ENCODE results near the gene EVC. TPM values are rescaled to one million over a fixed set of nuclear protein-coding genes. Genes with fewer than 3 reads are reported as not detected.
A peak's percentile ranks its signal among the peaks of the same experiment; 100 is the strongest.

The EVC gene
- total RNA-seq, 1 experiment from 2014 or later, result 17.3 TPM

DNA sequence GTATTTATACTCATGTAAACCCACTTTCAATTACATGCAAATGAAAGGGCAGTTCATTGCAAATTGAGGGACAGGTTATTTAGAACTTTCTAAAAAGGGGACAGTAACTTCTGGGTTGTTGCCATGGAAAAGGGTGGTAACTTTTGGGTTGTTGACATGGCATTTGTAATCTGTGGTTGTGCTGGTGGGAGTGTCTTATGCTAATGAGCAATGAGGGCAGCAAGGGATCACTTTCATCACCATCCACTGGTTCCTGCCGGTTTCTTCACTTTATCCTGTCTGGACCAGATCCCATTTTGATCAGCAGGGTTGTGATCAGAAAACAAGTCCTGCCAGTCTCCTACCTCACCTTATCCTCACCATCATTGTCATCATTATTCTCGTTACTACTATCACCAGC is 32.0 kb downstream of the EVC start:
- ChIA-PET CTCF (no interaction called here), POLR2A (ENCODE audit: low non-redundant PET) (no interaction called here)
- Histone ChIP-seq H3K4me3 (ENCODE audit: low read depth, low read length, poor library complexity, severe bottlenecking) (no peak overlapping the region), H3K9me3 (ENCODE audit: low read depth, low read length, poor library complexity, severe bottlenecking) (no peaks in the 10 kb centered on the region), H3K27ac (ENCODE audit: low read depth, low read length, poor library complexity, severe bottlenecking) (no peak overlapping the region), H3K27me3 (replicated peaks; ENCODE audit: insufficient read depth, low read depth, low read length, poor library complexity) (no peaks in the 10 kb centered on the region), H3K36me3 (ENCODE audit: insufficient read depth, low read length, poor library complexity, severe bottlenecking) (peaks cover 16% of the 10 kb centered on the region), H3K4me1 (ENCODE audit: insufficient read depth, low read length, poor library complexity, severe bottlenecking) (peaks cover 7% of the 10 kb centered on the region)
- TF ChIP-seq, protein P1, sequence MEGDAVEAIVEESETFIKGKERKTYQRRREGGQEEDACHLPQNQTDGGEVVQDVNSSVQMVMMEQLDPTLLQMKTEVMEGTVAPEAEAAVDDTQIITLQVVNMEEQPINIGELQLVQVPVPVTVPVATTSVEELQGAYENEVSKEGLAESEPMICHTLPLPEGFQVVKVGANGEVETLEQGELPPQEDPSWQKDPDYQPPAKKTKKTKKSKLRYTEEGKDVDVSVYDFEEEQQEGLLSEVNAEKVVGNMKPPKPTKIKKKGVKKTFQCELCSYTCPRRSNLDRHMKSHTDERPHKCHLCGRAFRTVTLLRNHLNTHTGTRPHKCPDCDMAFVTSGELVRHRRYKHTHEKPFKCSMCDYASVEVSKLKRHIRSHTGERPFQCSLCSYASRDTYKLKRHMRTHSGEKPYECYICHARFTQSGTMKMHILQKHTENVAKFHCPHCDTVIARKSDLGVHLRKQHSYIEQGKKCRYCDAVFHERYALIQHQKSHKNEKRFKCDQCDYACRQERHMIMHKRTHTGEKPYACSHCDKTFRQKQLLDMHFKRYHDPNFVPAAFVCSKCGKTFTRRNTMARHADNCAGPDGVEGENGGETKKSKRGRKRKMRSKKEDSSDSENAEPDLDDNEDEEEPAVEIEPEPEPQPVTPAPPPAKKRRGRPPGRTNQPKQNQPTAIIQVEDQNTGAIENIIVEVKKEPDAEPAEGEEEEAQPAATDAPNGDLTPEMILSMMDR (conservative IDR thresholded peaks at IDR 0.05; ENCODE audit: low read depth, low read length), result no peak
- TF ChIP-seq EZH2 (IDR thresholded peaks at IDR 0.05; ENCODE audit: borderline replicate concordance, low read depth, low read length, poor library complexity, severe bottlenecking), result no peak
- no TSS peak for BruUV-seq (replicated peaks)
- intact Hi-C loops (cut with micrococcal nuclease; ENCODE audit: unreplicated experiment), result no loop called here
- DNase-seq (ENCODE audit: low spot score), result no peak

DNA sequence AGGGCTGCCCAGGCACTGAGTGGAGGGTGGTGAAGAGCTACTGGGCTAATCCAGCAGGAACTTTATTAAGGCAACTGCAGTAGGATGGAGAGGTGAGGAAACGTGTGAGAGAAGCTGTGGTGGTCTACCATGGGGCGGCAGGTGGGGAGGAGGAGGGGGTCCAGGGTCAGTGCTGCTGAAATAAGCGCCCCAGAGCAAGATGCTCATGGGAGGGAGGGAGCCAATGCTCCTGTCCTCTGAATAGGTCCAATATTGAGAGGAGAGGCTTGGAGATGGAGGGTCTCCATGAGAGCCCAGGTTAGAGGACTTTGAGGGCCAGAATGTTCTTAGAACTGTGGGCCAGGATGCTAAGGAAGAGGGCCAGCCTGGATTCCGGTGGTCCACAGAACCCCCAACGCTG is 35.2 kb downstream of the EVC start:
- H3K36me3 ChIP-seq (ENCODE audit: insufficient read depth, low read length, poor library complexity, severe bottlenecking), result peaks cover 16% of the 10 kb centered on the region
- H3K27me3 ChIP-seq (replicated peaks; ENCODE audit: insufficient read depth, low read depth, low read length, poor library complexity), result no peaks in the 10 kb centered on the region
- intact Hi-C loops (cut with micrococcal nuclease; ENCODE audit: unreplicated experiment), result no loop called here
- H3K4me1 ChIP-seq (ENCODE audit: insufficient read depth, low read length, poor library complexity, severe bottlenecking), result peaks cover 7% of the 10 kb centered on the region
- no peak for DNase-seq (ENCODE audit: low spot score)
- H3K9me3 ChIP-seq (ENCODE audit: low read depth, low read length, poor library complexity, severe bottlenecking), result no peaks in the 10 kb centered on the region
- TF ChIP-seq EZH2 (IDR thresholded peaks at IDR 0.05; ENCODE audit: borderline replicate concordance, low read depth, low read length, poor library complexity, severe bottlenecking), result no peak
- TF ChIP-seq, protein P1 (conservative IDR thresholded peaks at IDR 0.05; ENCODE audit: low read depth, low read length), result no peak
- no peak overlapping the region for H3K4me3 ChIP-seq (ENCODE audit: low read depth, low read length, poor library complexity, severe bottlenecking)
- POLR2A ChIA-PET (ENCODE audit: low non-redundant PET), result no interaction called here
- no TSS peak for BruUV-seq (replicated peaks)
- CTCF ChIA-PET, result no interaction called here
- no peak overlapping the region for H3K27ac ChIP-seq (ENCODE audit: low read depth, low read length, poor library complexity, severe bottlenecking)

- Histone ChIP-seq H3K9me3 (ENCODE audit: low read depth, low read length, poor library complexity, severe bottlenecking) (no peaks in the 10 kb centered on the region), H3K27ac (ENCODE audit: low read depth, low read length, poor library complexity, severe bottlenecking) (no peak overlapping the region), H3K4me1 (ENCODE audit: insufficient read depth, low read length, poor library complexity, severe bottlenecking) (peaks cover 10% of the 10 kb centered on the region), H3K27me3 (replicated peaks; ENCODE audit: insufficient read depth, low read depth, low read length, poor library complexity) (no peaks in the 10 kb centered on the region), H3K36me3 (ENCODE audit: insufficient read depth, low read length, poor library complexity, severe bottlenecking) (peaks cover 16% of the 10 kb centered on the region), H3K4me3 (ENCODE audit: low read depth, low read length, poor library complexity, severe bottlenecking) (no peak overlapping the region)
- POLR2A ChIA-PET (ENCODE audit: low non-redundant PET), result interaction anchor here (0.6 kb wide), 2 partner anchors 10 to 1960 kb away, joined by 3 to 4 read pairs; no protein-coding TSS in a partner anchor
- peak; percentile 21 for DNase-seq (ENCODE audit: low spot score)
- no TSS peak for BruUV-seq (replicated peaks)
- TF ChIP-seq, protein P1 (conservative IDR thresholded peaks at IDR 0.05; ENCODE audit: low read depth, low read length), result no peak
- TF ChIP-seq EZH2 (IDR thresholded peaks at IDR 0.05; ENCODE audit: borderline replicate concordance, low read depth, low read length, poor library complexity, severe bottlenecking), result no peak
- CTCF ChIA-PET, result interaction anchor here (0.6 kb wide), 1 partner anchor 520 kb away, joined by 3 read pairs; no protein-coding TSS in a partner anchor
- intact Hi-C loops (cut with micrococcal nuclease; ENCODE audit: unreplicated experiment), result no loop called here
These were observed 36.1 kb downstream of the EVC start for GRCh38 chr4:5746829-5747737.
